ENCODE results near the gene MMP24. TPM values are rescaled to one million over a fixed set of nuclear protein-coding genes. Genes with fewer than 3 reads are reported as not detected.
"Not testable (repeated sequence)": the region's sequence is repeated elsewhere in the genome, so short reads cannot be mapped to it uniquely, and the experiment has no call there.

MMP24 gene
- total RNA-seq, 1 donor from 2014 or later = 1.9 TPM

- Mint-ChIP-seq H3K27ac (no peak overlapping the region), H3K36me3 (no peaks in the 10 kb centered on the region), H3K9me3 (no peaks in the 10 kb centered on the region), H3K27me3 (ENCODE audit: insufficient read depth, low read depth) (peaks cover 11% of the 10 kb centered on the region), H3K4me1 (no peaks in the 10 kb centered on the region), H3K4me3 (no peak overlapping the region)
- Histone ChIP-seq H3K27me3 (no peaks in the 10 kb centered on the region), H2AFZ (replicated peaks) (no peak overlapping the region), H3K9me3 (ENCODE audit: low read depth) (no peaks in the 10 kb centered on the region), H3K27ac (no peak overlapping the region), H3K4me3 (no peak overlapping the region), H3K4me2 (no peak overlapping the region), H3K36me3 (no peaks in the 10 kb centered on the region), H3K4me1 (no peaks in the 10 kb centered on the region), H3F3A (ENCODE audit: low read depth) (no peaks in the 10 kb centered on the region), H4K20me1 (ENCODE audit: low read depth) (no peaks in the 10 kb centered on the region), H3K79me2 (ENCODE audit: low read depth) (no peaks in the 10 kb centered on the region), H3K9ac (no peak overlapping the region)
- no peak for TF ChIP-seq EZH2phosphoT487 (IDR thresholded peaks at IDR 0.05)
- TF ChIP-seq EZH2 (IDR thresholded peaks at IDR 0.05) = no peak
- TF ChIP-seq CTCF (IDR thresholded peaks at IDR 0.05) = no peak
- DNase-seq (ENCODE audit: low spot score) = no peak
These were observed 44.8 kb upstream of the MMP24 start for GRCh38 chr20:35181731-35182130.

GRCh38 chr20:35186691-35187289 lies 39.7 kb upstream of the MMP24 start:
- H3K4me1 Mint-ChIP-seq; H4K20me1 ChIP-seq (ENCODE audit: low read depth); H3K36me3 Mint-ChIP-seq; DNase-seq (ENCODE audit: low spot score); H3K4me3 Mint-ChIP-seq; H3K4me1 ChIP-seq; H3K9me3 ChIP-seq (ENCODE audit: low read depth); H3K4me2 ChIP-seq; H3K9ac ChIP-seq; H2AFZ ChIP-seq (replicated peaks); H3K9me3 Mint-ChIP-seq; H3K79me2 ChIP-seq (ENCODE audit: low read depth); H3K27ac Mint-ChIP-seq; H3K36me3 ChIP-seq; H3F3A ChIP-seq (ENCODE audit: low read depth); H3K27ac ChIP-seq; H3K27me3 ChIP-seq; H3K4me3 ChIP-seq; H3K27me3 Mint-ChIP-seq (ENCODE audit: insufficient read depth, low read depth): not testable (repeated sequence)

GRCh38 chr20:35187584-35188190 lies 38.8 kb upstream of the MMP24 start:
- Histone ChIP-seq H3K27me3 (no peaks in the 10 kb centered on the region), H3K4me2 (no peak overlapping the region), H3K4me3 (no peak overlapping the region), H4K20me1 (ENCODE audit: low read depth) (no peaks in the 10 kb centered on the region), H3K9me3 (ENCODE audit: low read depth) (no peaks in the 10 kb centered on the region), H3K9ac (no peak overlapping the region), H3F3A (ENCODE audit: low read depth) (peaks cover 3% of the 10 kb centered on the region), H3K27ac (no peak overlapping the region), H3K79me2 (ENCODE audit: low read depth) (no peaks in the 10 kb centered on the region), H2AFZ (replicated peaks) (no peak overlapping the region), H3K4me1 (peaks cover 4% of the 10 kb centered on the region), H3K36me3 (no peaks in the 10 kb centered on the region)
- H3K9me3 Mint-ChIP-seq = peaks cover 4% of the 10 kb centered on the region
- DNase-seq (ENCODE audit: low spot score) = no peak
- H3K27ac Mint-ChIP-seq = no peak overlapping the region
- TF ChIP-seq EZH2phosphoT487 (IDR thresholded peaks at IDR 0.05) (no peak), CTCF (IDR thresholded peaks at IDR 0.05) (no peak), EZH2 (IDR thresholded peaks at IDR 0.05) (no peak)
- H3K4me1 Mint-ChIP-seq = peaks cover 6% of the 10 kb centered on the region
- H3K36me3 Mint-ChIP-seq = no peaks in the 10 kb centered on the region
- no peak overlapping the region for H3K4me3 Mint-ChIP-seq
- H3K27me3 Mint-ChIP-seq (ENCODE audit: insufficient read depth, low read depth) = peaks cover 2% of the 10 kb centered on the region

- H2AFZ ChIP-seq (replicated peaks); H3K27ac ChIP-seq; H3K36me3 Mint-ChIP-seq; H3K27me3 Mint-ChIP-seq (ENCODE audit: insufficient read depth, low read depth); DNase-seq (ENCODE audit: low spot score); H3K4me3 ChIP-seq; H3F3A ChIP-seq (ENCODE audit: low read depth); H3K36me3 ChIP-seq; H3K9me3 Mint-ChIP-seq; H3K4me1 Mint-ChIP-seq; H3K4me3 Mint-ChIP-seq; H3K27ac Mint-ChIP-seq; H3K9ac ChIP-seq; H4K20me1 ChIP-seq (ENCODE audit: low read depth); H3K79me2 ChIP-seq (ENCODE audit: low read depth); H3K9me3 ChIP-seq (ENCODE audit: low read depth); H3K4me1 ChIP-seq; H3K27me3 ChIP-seq; H3K4me2 ChIP-seq: not testable (repeated sequence)
These were observed 37.3 kb upstream of the MMP24 start for GRCh38 chr20:35189223-35189622.

All from neural progenitor cell (in vitro differentiated cells).